HepG2 (cell line): ENCODE results near the gene LRP5. TPM values are rescaled to one million over a fixed set of nuclear protein-coding genes. Genes with fewer than 3 reads are reported as not detected.

Experiments used
- ATAC-seq: fragments of 200-7000 bp; cut with Tn5 transposase; 3 replicates; pipeline ENCODE4 v1.9.1; 2020; ENCODE audit warnings: mild to moderate bottlenecking, moderate library complexity
- BruUV-seq: library from RNA; stranded (reverse); fragments of 400-500 nt; replicated peaks from 2 replicates; lab custom pipeline; 2021; lab: Mats Ljungman, UMichigan
- CTCF ChIA-PET: fragments of 300-600 bp; formaldehyde crosslinking; extraction: SDS; loops from one replicate; lab custom pipeline; 2021; ENCODE audit warnings: low total read pairs, inconsistent platforms, low intra/inter-chr PET ratio; lab: Yijun Ruan, JAX
- POLR2A ChIA-PET: fragments of 350-600 bp; sonication (Branson Sonifier 250); formaldehyde crosslinking; loops from one replicate; lab custom pipeline; 2020; ENCODE audit warnings: antibody characterized with exemption, inconsistent platforms; lab: Yijun Ruan, JAX
- DNase-seq: peaks from one replicate; pipeline ENCODE4 v3.0.0-alpha.2; 2015; ENCODE audit warnings: low spot score
- FAIRE-seq: peaks from 3 replicates; lab custom pipeline; 2011; peaks lifted over from hg19 to GRCh38; lab: Jason Lieb, UNC
- H2AFZ ChIP-seq: one replicate; pipeline ENCODE4 v1.6.1; 2011; ENCODE audit warnings: low read length, inconsistent platforms
- H3K27ac ChIP-seq: fragments of 300-600 bp; 3 replicates; pipeline ENCODE4 v1.8.0; 2011; ENCODE audit warnings: mixed run types, mild to moderate bottlenecking, mixed read lengths, low read length, inconsistent platforms; ENCODE audit not compliant: insufficient read depth; ENCODE audit errors: extremely low read length
- H3K27me3 ChIP-seq, 2 experiments: fragments of 200-600 bp in 1 of 2; 2 replicates in 1 of 2; 3 replicates in 1 of 2; pipeline versions ENCODE4 v1.6.0 to v1.8.0; 2011; ENCODE audit warnings: low read length in 2 of 2, mild to moderate bottlenecking in 2 of 2, moderate library complexity in 2 of 2, inconsistent platforms in 1 of 2; ENCODE audit not compliant: insufficient read depth in 2 of 2, control insufficient read depth in 1 of 2
- H3K36me3 ChIP-seq, 2 experiments: fragments of 200-600 bp in 1 of 2; replicated peaks in 1 of 2; 2 replicates in 1 of 2; 3 replicates in 1 of 2; pipeline versions ENCODE4 v1.5.1 to v1.8.0; 2011; ENCODE audit warnings: low read length in 2 of 2, inconsistent platforms in 1 of 2; ENCODE audit not compliant: insufficient read depth in 2 of 2, control insufficient read depth in 1 of 2
- H3K4me1 ChIP-seq: 2 replicates; pipeline ENCODE4 v1.5.1; 2012; ENCODE audit warnings: low read length, inconsistent platforms; ENCODE audit not compliant: insufficient read depth
- H3K4me2 ChIP-seq: 2 replicates; pipeline ENCODE4 v1.6.0; 2011; ENCODE audit warnings: low read depth, low read length, inconsistent platforms
- H3K4me3 ChIP-seq, 3 experiments: fragments of 200-600 bp in 1 of 3; sonication (generic), shearing (Covaris generic) in 1 of 3; replicated peaks in 1 of 3; 2 replicates each; pipeline ENCODE4 v1.5.1; 2011 to 2016; ENCODE audit warnings: low read length in 3 of 3, inconsistent platforms in 2 of 3, low read depth in 2 of 3, mild to moderate bottlenecking in 2 of 3, control low read depth in 1 of 3, mixed read lengths in 1 of 3; ENCODE audit not compliant: insufficient read depth in 1 of 3
- H3K79me2 ChIP-seq: one replicate; pipeline ENCODE4 v1.6.1; 2011; ENCODE audit warnings: low read length, inconsistent platforms; ENCODE audit not compliant: insufficient read depth
- H3K9ac ChIP-seq: 2 replicates; pipeline ENCODE4 v1.6.0; 2011; ENCODE audit warnings: mild to moderate bottlenecking, low read depth, low read length, inconsistent platforms; ENCODE audit not compliant: insufficient read depth
- H3K9me3 ChIP-seq: 2 replicates; pipeline ENCODE4 v1.5.1; 2012; ENCODE audit warnings: mild to moderate bottlenecking, low read length
- H4K20me1 ChIP-seq: 2 replicates; pipeline ENCODE4 v1.6.0; 2011; ENCODE audit warnings: inconsistent platforms, mild to moderate bottlenecking, low read length, moderate library complexity; ENCODE audit not compliant: insufficient read depth
- AGO2 ChIP-seq: fragments of 200-400 bp; formaldehyde crosslinking; optimal IDR thresholded peaks from 2 replicates; pipeline ENCODE3; 2017; ENCODE audit warnings: mild to moderate bottlenecking, low read depth, low read length, moderate library complexity
- ZNF570 ChIP-seq: sonication (generic); formaldehyde crosslinking; IDR thresholded peaks from 2 replicates; pipeline ENCODE4 v1.4.0; 2020; ENCODE audit warnings: mild to moderate bottlenecking, missing genetic modification reagents, borderline replicate concordance
- WGBS: methylation state at CpG from one replicate; pipeline ENCODE4 v1.1.6; 2017; ENCODE audit warnings: low lambda C conversion rate; 5-methylcytosine and 5-hydroxymethylcytosine counted together
- in situ Hi-C: cut with HindIII; loops from 2 replicates; pipeline ENCODE4 v1.10.0; 2017; ENCODE audit warnings: low pct_unique_long_range_greater_than_20kb; ENCODE audit not compliant: extremely low pct_ligation_motif_present
- intact Hi-C: fragments of 100-400 bp; cut with micrococcal nuclease; formaldehyde crosslinking; loops from one replicate; pipeline ENCODE4 v1.10.0; 2022; ENCODE audit not compliant: unreplicated experiment
- polyA plus RNA-seq, 8 experiments: library from polyadenylated mRNA; depleted of rRNA in 3 of 8; stranded (reverse) in 7 of 8; unstranded in 1 of 8; fragments of >200 nt; fragmentation: Illumina TruSeq in 4 of 8; extraction: Trizol in 4 of 8; gene quantifications; 2 replicates each; pipeline versions ENCODE4 v1.2.1 to v1.2.3, GENCODE V29; 2011 to 2016; ENCODE audit warnings: low read depth in 4 of 8, missing spikeins in 1 of 8, mixed read lengths in 1 of 8; ENCODE audit not compliant: insufficient read depth in 1 of 8
- total RNA-seq, 5 experiments: library from RNA; depleted of rRNA; stranded (reverse); fragments of >200 nt; fragmentation: Illumina TruSeq; extraction: Trizol; gene quantifications; 2 replicates each; pipeline ENCODE4 v1.2.3, GENCODE V29; 2016; ENCODE audit warnings: low read depth in 1 of 5
- TF ChIP-seq, protein P1 (sequence below): sonication (generic); formaldehyde crosslinking; IDR thresholded peaks from 2 replicates; pipeline ENCODE4 v1.9.0; 2022; ENCODE audit warnings: missing genetic modification reagents, mild to moderate bottlenecking, borderline replicate concordance

Gene LRP5
- total and polyA plus RNA-seq, 2 of the 13 experiments (the other 11 are each of a cell fraction or from before 2014, with no cell fraction given) = 40.4 to 64.0 TPM

DNA sequence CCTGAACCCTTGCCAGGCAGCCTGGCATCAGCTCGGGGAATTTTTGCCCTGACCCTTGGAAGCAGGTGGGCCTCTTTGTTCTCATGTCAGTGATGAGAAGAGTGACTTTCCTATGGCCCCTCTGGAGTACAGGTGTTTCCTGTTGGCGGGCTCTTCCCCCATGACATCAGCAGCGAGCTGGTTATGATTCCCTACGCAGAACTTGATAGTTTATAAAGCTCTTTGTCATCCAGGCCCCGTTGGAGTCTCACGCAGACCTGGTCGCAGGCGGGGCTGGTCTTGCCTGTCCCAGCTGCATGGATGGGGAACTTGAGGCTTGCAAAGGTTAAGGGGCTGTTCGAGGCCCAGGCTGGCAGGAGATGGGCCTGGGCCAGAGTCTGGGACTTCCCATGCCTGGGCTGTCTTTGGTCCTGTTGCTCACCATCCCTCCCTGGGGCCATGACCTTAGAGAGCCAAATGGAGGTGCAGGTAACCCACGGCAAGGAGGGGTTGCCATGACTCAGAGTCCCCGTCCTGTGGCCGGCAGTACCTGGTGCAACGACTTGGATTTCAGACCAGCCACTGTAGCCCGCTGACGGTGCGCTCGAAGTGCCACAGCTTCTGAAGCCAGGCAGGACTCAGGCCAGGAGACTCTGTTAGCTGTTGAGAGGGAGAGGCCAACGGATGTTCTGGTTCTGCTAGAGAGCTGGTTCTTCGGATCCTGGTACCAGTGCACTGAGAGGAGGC lies 102.3 kb downstream of the LRP5 start:
- intact Hi-C loops = no loop called here
- Histone ChIP-seq H2AFZ (no peak overlapping the region), H4K20me1 (peaks cover 4% of the 10 kb centered on the region; the same call in 1 of the 2 replicates), H3K27me3 (no peaks in the 10 kb centered on the region), H3K4me2 (no peak overlapping the region), H3K79me2 (no peaks in the 10 kb centered on the region)
- in situ Hi-C loops = no loop called here
- ChIA-PET POLR2A (no interaction called here), CTCF (no interaction called here)
- TF ChIP-seq, protein P1, sequence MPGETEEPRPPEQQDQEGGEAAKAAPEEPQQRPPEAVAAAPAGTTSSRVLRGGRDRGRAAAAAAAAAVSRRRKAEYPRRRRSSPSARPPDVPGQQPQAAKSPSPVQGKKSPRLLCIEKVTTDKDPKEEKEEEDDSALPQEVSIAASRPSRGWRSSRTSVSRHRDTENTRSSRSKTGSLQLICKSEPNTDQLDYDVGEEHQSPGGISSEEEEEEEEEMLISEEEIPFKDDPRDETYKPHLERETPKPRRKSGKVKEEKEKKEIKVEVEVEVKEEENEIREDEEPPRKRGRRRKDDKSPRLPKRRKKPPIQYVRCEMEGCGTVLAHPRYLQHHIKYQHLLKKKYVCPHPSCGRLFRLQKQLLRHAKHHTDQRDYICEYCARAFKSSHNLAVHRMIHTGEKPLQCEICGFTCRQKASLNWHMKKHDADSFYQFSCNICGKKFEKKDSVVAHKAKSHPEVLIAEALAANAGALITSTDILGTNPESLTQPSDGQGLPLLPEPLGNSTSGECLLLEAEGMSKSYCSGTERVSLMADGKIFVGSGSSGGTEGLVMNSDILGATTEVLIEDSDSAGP (CRISPR knock-in tag) = no peak
- peak; percentile 34 for TF ChIP-seq AGO2
- TF ChIP-seq, all 625 proteins: peak for 1
- Histone ChIP-seq H3K4me1 (no peaks in the 10 kb centered on the region), H3K9ac (no peak overlapping the region), H3K4me3 (no peak overlapping the region), H3K27ac (no peak overlapping the region), H3K36me3 (peaks cover 53 to 75% of the 10 kb centered on the region in 2 experiments), H3K9me3 (no peaks in the 10 kb centered on the region)
- WGBS = 96% methylated on average over 3 of the region's 19 CpGs
- BruUV-seq = no TSS peak
- DNase-seq = no peak
- no peak for ATAC-seq
- no peak for FAIRE-seq

DNA sequence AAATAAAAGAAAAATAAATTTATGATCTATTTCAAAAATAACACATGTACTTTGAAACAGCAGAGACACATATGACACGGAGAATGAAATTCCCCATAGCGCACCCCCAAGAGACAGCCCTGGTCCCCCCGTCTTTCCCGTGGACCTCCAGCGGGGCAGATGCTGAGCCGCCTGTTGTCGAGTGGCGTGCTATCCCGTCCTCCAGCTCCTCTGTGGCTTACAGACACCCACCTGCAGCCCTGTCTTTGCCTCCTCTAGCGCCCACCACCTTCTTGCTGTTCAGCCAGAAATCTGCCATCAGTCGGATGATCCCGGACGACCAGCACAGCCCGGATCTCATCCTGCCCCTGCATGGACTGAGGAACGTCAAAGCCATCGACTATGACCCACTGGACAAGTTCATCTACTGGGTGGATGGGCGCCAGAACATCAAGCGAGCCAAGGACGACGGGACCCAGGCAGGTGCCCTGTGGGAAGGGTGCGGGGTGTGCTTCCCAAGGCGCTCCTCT lies 103.7 kb downstream of the LRP5 start:
- peaks cover 7% of the 10 kb centered on the region; the same call in 1 of the 2 replicates for H4K20me1 ChIP-seq

More for the DNA sequence above, 103.7 kb downstream of the LRP5 start:
- TF ChIP-seq AGO2 (peak; percentile 74), ZNF570 (CRISPR knock-in tag) (no peak)
- TF ChIP-seq, all 625 proteins: peak for 1
- Histone ChIP-seq H3K36me3 (peaks cover 44 to 73% of the 10 kb centered on the region in 2 experiments), H2AFZ (no peak overlapping the region), H3K27me3 (no peaks in the 10 kb centered on the region), H3K4me2 (no peak overlapping the region), H3K9me3 (no peaks in the 10 kb centered on the region), H3K9ac (no peak overlapping the region), H3K79me2 (peaks cover 4% of the 10 kb centered on the region), H3K27ac (no peak overlapping the region), H3K4me3 (no peak overlapping the region), H3K4me1 (no peaks in the 10 kb centered on the region; the same call in 1 of the 2 replicates)
- in situ Hi-C loops (no loop called here), intact Hi-C loops (no loop called here)
- ChIA-PET POLR2A (no interaction called here), CTCF (no interaction called here)
- 96% methylated on average over 22 of the region's 22 CpGs for WGBS
- DNase-seq (no peak), FAIRE-seq (no peak), ATAC-seq (no peak)
- BruUV-seq = no TSS peak
